HepG2 (cell line): ENCODE data around the gene ZBTB25. TPM values are rescaled to one million over a fixed set of nuclear protein-coding genes. Genes with fewer than 3 reads are reported as not detected.

Source experiments
- ASH2L ChIP-seq: fragments of 300-600, 200-600 bp; sonication (generic); IDR thresholded peaks from 2 replicates; pipeline ENCODE4 v1.7.0; 2017; ENCODE audit warnings: low read depth, mild to moderate bottlenecking, moderate library complexity, mixed read lengths, low read length; ENCODE audit not compliant: insufficient read length
- ETS1 ChIP-seq: sonication (generic); formaldehyde crosslinking; IDR thresholded peaks from 2 replicates; pipeline ENCODE4 v1.4.0; 2020; ENCODE audit warnings: missing genetic modification reagents
- FOXA1 ChIP-seq, 2 experiments: fragments of 450-650 bp in 1 of 2; sonication (generic) in 1 of 2; formaldehyde crosslinking in 1 of 2; IDR thresholded peaks; 2 replicates each; pipeline versions ENCODE4 v1.4.0 to v1.6.1; 2016 to 2020; ENCODE audit warnings: missing genetic modification reagents in 1 of 2
- FOXC1 ChIP-seq: sonication (generic); formaldehyde crosslinking; IDR thresholded peaks from 2 replicates; pipeline ENCODE4 v1.8.0; 2022; ENCODE audit warnings: mild to moderate bottlenecking, missing genetic modification reagents, borderline replicate concordance
- FOXP4 ChIP-seq: sonication (generic); formaldehyde crosslinking; IDR thresholded peaks from 2 replicates; pipeline ENCODE4 v1.4.0; 2020; ENCODE audit warnings: missing genetic modification reagents
- GATAD1 ChIP-seq: IDR thresholded peaks from 2 replicates; pipeline ENCODE4 v1.6.1; 2016; ENCODE audit warnings: missing genetic modification reagents, missing compliant biosample characterization
- GATAD2A ChIP-seq: IDR thresholded peaks from 2 replicates; pipeline ENCODE4 v1.6.1; 2016
- IRF9 ChIP-seq: sonication (generic); formaldehyde crosslinking; IDR thresholded peaks from 2 replicates; pipeline ENCODE4 v1.8.0; 2022; ENCODE audit warnings: missing genetic modification reagents, mild to moderate bottlenecking, borderline replicate concordance
- KDM4B ChIP-seq: sonication (generic); formaldehyde crosslinking; IDR thresholded peaks from 2 replicates; pipeline ENCODE4 v1.4.0; 2020; ENCODE audit warnings: missing genetic modification reagents
- KMT2A ChIP-seq: sonication (generic); formaldehyde crosslinking; IDR thresholded peaks from 2 replicates; pipeline ENCODE4 v1.4.0; 2020; ENCODE audit warnings: missing genetic modification reagents
- PATZ1 ChIP-seq: sonication (generic); formaldehyde crosslinking; IDR thresholded peaks from 2 replicates; pipeline ENCODE4 v1.4.0; 2020; ENCODE audit warnings: missing genetic modification reagents
- PHF21A ChIP-seq: sonication (generic); formaldehyde crosslinking; IDR thresholded peaks from 2 replicates; pipeline ENCODE4 v1.5.0; 2020; ENCODE audit warnings: mild to moderate bottlenecking, missing genetic modification reagents
- PITX1 ChIP-seq: sonication (generic); formaldehyde crosslinking; IDR thresholded peaks from 2 replicates; pipeline ENCODE4 v1.5.1; 2020; ENCODE audit warnings: mild to moderate bottlenecking, missing genetic modification reagents
- RARA ChIP-seq: IDR thresholded peaks from 2 replicates; pipeline ENCODE4 v1.6.1; 2016; ENCODE audit warnings: missing genetic modification reagents, missing compliant biosample characterization
- RXRB ChIP-seq: IDR thresholded peaks from 2 replicates; pipeline ENCODE4 v1.6.1; 2016; ENCODE audit warnings: borderline replicate concordance, missing genetic modification reagents, missing compliant biosample characterization
- SALL2 ChIP-seq: sonication (generic); formaldehyde crosslinking; IDR thresholded peaks from 2 replicates; pipeline ENCODE4 v1.8.1; 2023; ENCODE audit warnings: mild to moderate bottlenecking, missing genetic modification reagents, inconsistent platforms
- SKI ChIP-seq: fragments of 450-650 bp; IDR thresholded peaks from one replicate; pipeline ENCODE4 v1.6.1; 2018; ENCODE audit warnings: mild to moderate bottlenecking; ENCODE audit not compliant: partially characterized antibody
- TAF1 ChIP-seq: sonication (generic); formaldehyde crosslinking; IDR thresholded peaks from 2 replicates; pipeline ENCODE4 v1.4.0; 2020; ENCODE audit warnings: missing genetic modification reagents
- TEAD3 ChIP-seq: optimal IDR thresholded peaks from 2 replicates; pipeline ENCODE3; 2016; ENCODE audit warnings: borderline replicate concordance
- TFDP2 ChIP-seq: sonication (generic); formaldehyde crosslinking; IDR thresholded peaks from 2 replicates; pipeline ENCODE4 v1.4.0; 2020; ENCODE audit warnings: missing genetic modification reagents
- THAP11 ChIP-seq: IDR thresholded peaks from 2 replicates; pipeline ENCODE4 v1.6.1; 2016; ENCODE audit warnings: missing biosample characterization, missing genetic modification reagents
- TRIM24 ChIP-seq: sonication (generic); formaldehyde crosslinking; IDR thresholded peaks from 2 replicates; pipeline ENCODE4 v1.8.0; 2022; ENCODE audit warnings: mild to moderate bottlenecking, missing genetic modification reagents
- ZNF629 ChIP-seq: sonication (generic); formaldehyde crosslinking; conservative IDR thresholded peaks from 2 replicates; pipeline ENCODE4 v1.5.0; 2020; ENCODE audit warnings: missing genetic modification reagents
- polyA plus RNA-seq, 8 experiments: library from polyadenylated mRNA; depleted of rRNA in 3 of 8; stranded (reverse) in 7 of 8; unstranded in 1 of 8; fragments of >200 nt; fragmentation: Illumina TruSeq in 4 of 8; extraction: Trizol in 4 of 8; gene quantifications; 2 replicates each; pipeline versions ENCODE4 v1.2.1 to v1.2.3, GENCODE V29; 2011 to 2016; ENCODE audit warnings: low read depth in 4 of 8, missing spikeins in 1 of 8, mixed read lengths in 1 of 8; ENCODE audit not compliant: insufficient read depth in 1 of 8
- total RNA-seq, 5 experiments: library from RNA; depleted of rRNA; stranded (reverse); fragments of >200 nt; fragmentation: Illumina TruSeq; extraction: Trizol; gene quantifications; 2 replicates each; pipeline ENCODE4 v1.2.3, GENCODE V29; 2016; ENCODE audit warnings: low read depth in 1 of 5

The ZBTB25 gene
- total and polyA plus RNA-seq, 2 of the 13 experiments (the other 11 are each of a cell fraction or from before 2014, with no cell fraction given), result 3.5 to 7.6 TPM

- TF ChIP-seq FOXP4 (CRISPR knock-in tag), result 0 out of 2 replicates have a peak, but pooled peaks have one; percentile 20
- TF ChIP-seq PHF21A, result peak; percentile 90
- TF ChIP-seq THAP11 (CRISPR knock-in tag), result 0 out of 2 replicates have a peak, but pooled peaks have one; percentile 20
- TF ChIP-seq FOXA1 (IDR thresholded peaks at IDR 0.05), result no peak
- TF ChIP-seq FOXA1 (CRISPR knock-in tag; IDR thresholded peaks at IDR 0.05), result 0 out of 2 replicates have a peak, but pooled peaks have one; percentile 15
- TF ChIP-seq KDM4B (CRISPR knock-in tag), result no peak
- TF ChIP-seq TFDP2, result no peak
- peak; percentile 47 for TF ChIP-seq ASH2L
- TF ChIP-seq TEAD3 (CRISPR knock-in tag), result peak; percentile 57
- TF ChIP-seq FOXC1 (CRISPR knock-in tag), result no peak
- TF ChIP-seq GATAD2A, result peak; percentile 19; the same call in 1 of the 2 replicates
- peak; percentile 23; the same call in 1 of the 2 replicates for TF ChIP-seq RXRB (CRISPR knock-in tag)
- TF ChIP-seq ETS1 (CRISPR knock-in tag), result no peak
- no peak for TF ChIP-seq SKI
- TF ChIP-seq IRF9 (CRISPR knock-in tag), result 0 out of 2 replicates have a peak, but pooled peaks have one; percentile 34
- 0 out of 2 replicates have a peak, but pooled peaks have one; percentile 32 for TF ChIP-seq KMT2A (CRISPR knock-in tag)
- no peak for TF ChIP-seq TRIM24 (CRISPR knock-in tag)
- peak; percentile 83 for TF ChIP-seq PATZ1 (CRISPR knock-in tag)
- peak; percentile 17; the same call in 1 of the 2 replicates for TF ChIP-seq RARA (CRISPR knock-in tag)
- 0 out of 2 replicates have a peak, but pooled peaks have one; percentile 26 for TF ChIP-seq TAF1 (CRISPR knock-in tag)
- 0 out of 2 replicates have a peak, but pooled peaks have one; percentile 25 for TF ChIP-seq PITX1
- no peak for TF ChIP-seq GATAD1 (CRISPR knock-in tag)
- TF ChIP-seq SALL2 (CRISPR knock-in tag), result no peak
- TF ChIP-seq ZNF629, result peak; percentile 72
Measured at GRCh38 chr14:64501411-64502171, 2.0 kb downstream of the ZBTB25 start (continued).
